ENCODE data around the gene ITGA5. TPM values are rescaled to one million over a fixed set of nuclear protein-coding genes. Genes with fewer than 3 reads are reported as not detected.
A peak's percentile ranks its signal among the peaks of the same experiment; 100 is the strongest.

ITGA5 gene
- total and polyA plus RNA-seq, 9 of the 15 experiments (the other 6 are each of a cell fraction or from before 2014, with no cell fraction given), result 9.1 to 82.1 (median 47.4) TPM

DNA sequence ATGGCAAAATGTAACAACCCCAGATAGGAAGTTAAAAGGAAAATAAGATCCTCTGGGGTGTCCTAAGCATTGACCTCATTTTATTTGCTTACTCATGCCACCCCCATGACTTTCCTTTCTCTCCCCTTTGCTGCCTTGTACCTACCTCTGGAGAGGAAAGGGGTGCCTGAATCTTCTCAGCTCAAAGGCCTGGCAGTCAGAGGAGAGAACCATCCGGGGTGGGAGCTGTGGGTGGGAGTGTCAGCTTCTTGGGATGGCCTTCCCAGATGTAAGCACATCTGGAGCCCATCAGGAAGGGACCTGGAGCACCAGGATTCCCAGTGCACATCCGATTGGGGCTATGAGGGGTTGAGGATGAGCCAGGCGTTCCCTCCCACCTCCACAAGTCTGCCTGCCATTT, 5.2 kb upstream of the ITGA5 start (continued):
- no peak for TF ChIP-seq RAD21 (CRISPR knock-in tag; conservative IDR thresholded peaks at IDR 0.05 in 1 of 2, IDR thresholded peaks at IDR 0.05 in 1 of 2)
- TF ChIP-seq, protein P1, sequence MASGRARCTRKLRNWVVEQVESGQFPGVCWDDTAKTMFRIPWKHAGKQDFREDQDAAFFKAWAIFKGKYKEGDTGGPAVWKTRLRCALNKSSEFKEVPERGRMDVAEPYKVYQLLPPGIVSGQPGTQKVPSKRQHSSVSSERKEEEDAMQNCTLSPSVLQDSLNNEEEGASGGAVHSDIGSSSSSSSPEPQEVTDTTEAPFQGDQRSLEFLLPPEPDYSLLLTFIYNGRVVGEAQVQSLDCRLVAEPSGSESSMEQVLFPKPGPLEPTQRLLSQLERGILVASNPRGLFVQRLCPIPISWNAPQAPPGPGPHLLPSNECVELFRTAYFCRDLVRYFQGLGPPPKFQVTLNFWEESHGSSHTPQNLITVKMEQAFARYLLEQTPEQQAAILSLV (tag; IDR thresholded peaks at IDR 0.05), result no peak
- peak; percentile 66 for TF ChIP-seq C11orf30 (IDR thresholded peaks at IDR 0.05; ENCODE audit: low read depth)
- no peak for TF ChIP-seq OTX1 (CRISPR knock-in tag; IDR thresholded peaks at IDR 0.05)
- no peak for TF ChIP-seq GTF2F1 (IDR thresholded peaks at IDR 0.05; ENCODE audit: low read depth, low read length)
- TF ChIP-seq TAF7 (tag; IDR thresholded peaks at IDR 0.05), result no peak
- peak; percentile 8; the same call in 1 of the 2 replicates for TF ChIP-seq MAFK (IDR thresholded peaks at IDR 0.05; ENCODE audit: low read length)
- TF ChIP-seq NFE2 (IDR thresholded peaks at IDR 0.05; ENCODE audit: low read depth), result peak; percentile 77
- no peak for TF ChIP-seq FOXK1 (CRISPR knock-in tag; IDR thresholded peaks at IDR 0.05; ENCODE audit: borderline replicate concordance)
- TF ChIP-seq ZNF431 (CRISPR knock-in tag; IDR thresholded peaks at IDR 0.05), result no peak

DNA sequence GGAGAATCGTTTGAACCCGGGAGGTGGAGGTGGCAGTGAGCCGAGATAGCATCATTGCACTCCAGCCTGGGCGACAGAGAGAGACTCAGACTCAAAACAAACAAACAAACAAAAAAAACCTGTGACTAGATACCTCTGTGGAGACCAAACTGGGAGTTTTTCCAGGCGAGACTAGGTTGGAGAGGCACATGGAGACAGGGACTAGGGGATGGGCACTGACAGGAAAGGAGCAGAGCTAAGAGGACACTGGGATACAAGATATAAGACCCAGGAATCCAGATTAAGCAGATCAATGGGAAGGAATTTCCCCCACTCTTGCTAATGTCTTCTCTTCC, 4.7 kb upstream of the ITGA5 start:
- POLR2A ChIA-PET, result interaction anchor here (0.6 to 2.1 kb wide), 3 partner anchors 8 to 282 kb away, joined by 3 to 8 read pairs (median 3); no protein-coding TSS in a partner anchor
- no TSS peak for BruUV-seq (replicated peaks)
- H2AFZ ChIP-seq (ENCODE audit: low read depth, low read length), result no peak overlapping the region

More for the DNA sequence above, 4.7 kb upstream of the ITGA5 start:
- Histone ChIP-seq H3K79me2 (ENCODE audit: control insufficient read depth, insufficient read depth, low read length) (peaks cover 9% of the 10 kb centered on the region), H3K36me3 (ENCODE audit: control insufficient read depth, insufficient read depth, low read length) (no peaks in the 10 kb centered on the region), H3K9me3 (replicated peaks; ENCODE audit: control insufficient read depth, insufficient read depth, low read depth, low read length) (no peaks in the 10 kb centered on the region), H3K27ac (ENCODE audit: extremely low read depth, low read depth, low read length) (no peak overlapping the region), H3K27me3 (ENCODE audit: control insufficient read depth in 2 of 2, insufficient read depth in 2 of 2, low read length in 2 of 2) (no peaks in the 10 kb centered on the region), H3K9me1 (ENCODE audit: control insufficient read depth, insufficient read depth, low read length) (no peaks in the 10 kb centered on the region), H3K9ac (ENCODE audit: insufficient read depth in 1 of 2, low read depth in 2 of 2, low read length in 2 of 2) (no peak overlapping the region), H4K20me1 (replicated peaks; ENCODE audit: control insufficient read depth, insufficient read depth, low read length) (no peaks in the 10 kb centered on the region), H3K4me1 (replicated peaks in 1 of 2; ENCODE audit: control insufficient read depth in 2 of 2, insufficient read depth in 2 of 2, low read length in 2 of 2) (peaks cover 44 to 85% of the 10 kb centered on the region in 2 experiments), H3K4me2 (ENCODE audit: insufficient read depth, low read length) (no peak overlapping the region), H3K4me3 (no peak overlapping the region)
- FAIRE-seq, result no peak
- TF ChIP-seq, protein P2, sequence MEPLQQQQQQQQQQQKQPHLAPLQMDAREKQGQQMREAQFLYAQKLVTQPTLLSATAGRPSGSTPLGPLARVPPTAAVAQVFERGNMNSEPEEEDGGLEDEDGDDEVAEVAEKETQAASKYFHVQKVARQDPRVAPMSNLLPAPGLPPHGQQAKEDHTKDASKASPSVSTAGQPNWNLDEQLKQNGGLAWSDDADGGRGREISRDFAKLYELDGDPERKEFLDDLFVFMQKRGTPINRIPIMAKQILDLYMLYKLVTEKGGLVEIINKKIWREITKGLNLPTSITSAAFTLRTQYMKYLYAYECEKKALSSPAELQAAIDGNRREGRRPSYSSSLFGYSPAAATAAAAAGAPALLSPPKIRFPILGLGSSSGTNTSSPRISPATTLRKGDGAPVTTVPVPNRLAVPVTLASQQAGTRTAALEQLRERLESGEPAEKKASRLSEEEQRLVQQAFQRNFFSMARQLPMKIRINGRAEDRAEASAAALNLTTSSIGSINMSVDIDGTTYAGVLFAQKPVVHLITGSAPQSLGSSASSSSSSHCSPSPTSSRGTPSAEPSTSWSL (CRISPR knock-in tag; IDR thresholded peaks at IDR 0.05; ENCODE audit: borderline replicate concordance), result no peak
- TF ChIP-seq BCOR (IDR thresholded peaks at IDR 0.05), result no peak
- TF ChIP-seq ZNF354B (CRISPR knock-in tag; IDR thresholded peaks at IDR 0.05), result no peak
- CTCF ChIA-PET (ENCODE audit: low intra/inter-chr PET ratio), result no interaction called here
- ATAC-seq, result no peak
- DNase-seq (ENCODE audit: extremely low read depth in 1 of 4, low spot score in 3 of 4), result no peak
- intact Hi-C loops (cut with micrococcal nuclease), result no loop called here
- in situ Hi-C loops (cut with MboI), result no loop called here
- 10% methylated on average over 5 of the region's 5 CpGs for WGBS (ENCODE audit: insufficient coverage, low coverage, missing lambda C conversion rate)
